ENCODE measurements around the gene RRM2.

The RRM2 gene

GRCh38 chr2:10122500-10123280 is at the start of gene RRM2:
Gene RRM2 (plus strand): TSS chr2:10122739. CDS start chr2:10122799, 60 bp downstream.
- in situ Hi-C loops (cut with MboI; ENCODE audit: low sequenced_read_pairs), result no loop called here

GRCh38 chr2:10073706-10074105 is 48.8 kb upstream of the RRM2 start:
- in situ Hi-C loops (cut with MboI; ENCODE audit: low sequenced_read_pairs), result no loop called here

GRCh38 chr2:10075101-10075500 is 47.4 kb upstream of the RRM2 start:
- in situ Hi-C loops (cut with MboI; ENCODE audit: low sequenced_read_pairs), result no loop called here

GRCh38 chr2:10075571-10076209 is 46.8 kb upstream of the RRM2 start:
- in situ Hi-C loops (cut with MboI; ENCODE audit: low sequenced_read_pairs), result no loop called here

GRCh38 chr2:10076511-10076910 is 46.0 kb upstream of the RRM2 start:
- in situ Hi-C loops (cut with MboI; ENCODE audit: low sequenced_read_pairs), result no loop called here

- in situ Hi-C loops (cut with MboI; ENCODE audit: low sequenced_read_pairs), result no loop called here
These were observed 45.5 kb upstream of the RRM2 start for GRCh38 chr2:10076988-10077527.

GRCh38 chr2:10078001-10078400 is 44.5 kb upstream of the RRM2 start:
- in situ Hi-C loops (cut with MboI; ENCODE audit: low sequenced_read_pairs), result no loop called here

- in situ Hi-C loops (cut with MboI; ENCODE audit: low sequenced_read_pairs), result no loop called here
These were observed 43.8 kb upstream of the RRM2 start for GRCh38 chr2:10078704-10079265.

- in situ Hi-C loops (cut with MboI; ENCODE audit: low sequenced_read_pairs), result no loop called here
These were observed 43.2 kb upstream of the RRM2 start for GRCh38 chr2:10079266-10079869.

GRCh38 chr2:10079870-10080535 is 42.5 kb upstream of the RRM2 start, which contains the start of gene CYS1:
Gene CYS1 (minus strand): TSS chr2:10080411. CDS start chr2:10080223, 188 bp downstream.
- in situ Hi-C loops (cut with MboI; ENCODE audit: low sequenced_read_pairs), result no loop called here

- in situ Hi-C loops (cut with MboI; ENCODE audit: low sequenced_read_pairs), result no loop called here
These were observed 41.8 kb upstream of the RRM2 start for GRCh38 chr2:10080536-10081304.

GRCh38 chr2:10083046-10083445 is 39.5 kb upstream of the RRM2 start:
- in situ Hi-C loops (cut with MboI; ENCODE audit: low sequenced_read_pairs), result no loop called here

- in situ Hi-C loops (cut with MboI; ENCODE audit: low sequenced_read_pairs), result no loop called here
These were observed 38.8 kb upstream of the RRM2 start for GRCh38 chr2:10083692-10084211.

GRCh38 chr2:10084223-10084865 is 38.2 kb upstream of the RRM2 start:
- in situ Hi-C loops (cut with MboI; ENCODE audit: low sequenced_read_pairs), result no loop called here

GRCh38 chr2:10085043-10085667 is 37.4 kb upstream of the RRM2 start:
- in situ Hi-C loops (cut with MboI; ENCODE audit: low sequenced_read_pairs), result no loop called here

- in situ Hi-C loops (cut with MboI; ENCODE audit: low sequenced_read_pairs), result no loop called here
These were observed 36.9 kb upstream of the RRM2 start for GRCh38 chr2:10085668-10086059.

- in situ Hi-C loops (cut with MboI; ENCODE audit: low sequenced_read_pairs), result no loop called here
These were observed 35.6 kb upstream of the RRM2 start for GRCh38 chr2:10086950-10087349.

GRCh38 chr2:10087360-10087759 is 35.2 kb upstream of the RRM2 start:
- in situ Hi-C loops (cut with MboI; ENCODE audit: low sequenced_read_pairs), result no loop called here

Measured in hTERT RPE-1 (cell line).